ENCODE data around the gene HPSE.
"Not testable (repeated sequence)": the region's sequence is repeated elsewhere in the genome, so short reads cannot be mapped to it uniquely, and the experiment has no call there.

HPSE gene

DNA sequence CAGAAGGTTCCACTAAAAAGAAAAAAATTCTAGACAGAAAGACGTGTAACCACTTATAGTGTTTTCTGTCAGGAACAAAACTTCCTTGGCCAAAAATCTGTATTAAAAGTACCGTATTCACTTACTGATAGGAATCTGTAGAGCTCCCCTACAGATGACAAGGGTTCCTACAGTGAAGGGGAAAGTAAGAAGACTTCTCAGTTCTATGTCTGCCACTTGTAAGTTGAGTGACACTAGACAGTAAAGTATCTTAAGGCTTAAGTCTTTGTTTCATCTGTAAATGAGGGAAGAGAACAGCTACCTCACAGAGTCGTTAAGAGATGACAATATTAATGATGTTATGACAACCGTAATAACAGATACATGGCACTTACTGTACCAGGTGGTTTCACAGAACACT lies 53.3 kb downstream of the HPSE start:
- DNase-seq: no peak

- no peak for DNase-seq
Measured at GRCh38 chr4:83276299-83277040, 58.2 kb downstream of the HPSE start.

DNA sequence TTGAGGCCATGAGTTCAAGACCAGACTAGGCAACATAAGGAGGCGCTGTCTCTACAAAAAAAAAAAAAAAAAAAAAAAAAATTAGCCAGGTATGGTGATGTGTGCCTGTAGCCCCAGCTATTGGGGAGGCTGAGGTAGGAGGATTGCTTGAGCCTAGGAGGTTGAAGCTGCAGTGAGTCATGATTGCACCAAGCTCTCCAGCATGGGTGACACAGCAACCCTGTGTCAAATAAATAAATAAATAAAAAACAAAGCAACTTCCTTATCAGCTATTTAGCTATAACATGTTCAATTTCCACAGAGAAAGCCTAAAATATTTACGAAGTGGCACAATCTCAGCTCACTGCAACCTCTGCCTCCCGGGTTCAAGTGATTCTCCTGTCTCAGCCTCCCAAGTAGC lies 60.7 kb downstream of the HPSE start:
- not testable (repeated sequence) for DNase-seq

DNA sequence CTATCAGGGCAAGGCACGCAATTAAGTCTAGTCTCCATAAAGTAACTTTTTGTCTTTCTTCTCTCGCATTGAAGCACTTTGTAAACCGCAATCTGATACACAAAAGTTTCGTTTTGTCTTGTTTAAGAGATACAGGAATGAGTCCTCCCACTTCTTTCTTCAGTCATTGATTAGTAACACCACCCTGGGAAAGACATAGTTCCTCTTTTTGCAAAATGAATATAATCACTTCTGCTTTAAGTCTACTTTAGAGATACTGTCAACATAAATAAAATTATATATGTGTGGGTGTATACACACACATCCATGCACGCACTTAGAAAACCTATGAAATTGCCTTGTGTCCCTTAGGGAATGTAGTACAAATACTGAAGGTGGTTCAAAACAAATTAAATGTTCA lies 61.7 kb downstream of the HPSE start:
- DNase-seq: no peak

DNA sequence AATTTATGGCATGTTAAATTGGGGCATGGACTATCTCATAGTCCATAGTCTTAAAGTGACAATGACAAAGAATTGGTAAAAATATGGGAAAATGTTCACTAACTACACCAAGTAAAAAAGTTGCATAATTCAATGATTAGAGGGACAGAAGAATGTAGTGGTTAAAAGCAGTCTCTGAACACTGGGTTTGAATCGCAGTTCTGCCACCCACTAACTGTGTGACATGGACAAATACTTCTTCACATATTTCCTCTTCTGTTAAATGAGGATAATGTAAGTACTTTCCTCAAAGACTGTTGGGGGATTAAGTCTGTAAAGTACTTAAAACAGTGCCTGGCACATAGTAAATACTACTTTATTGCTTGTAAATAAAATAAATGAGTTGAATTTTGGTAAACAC lies 65.4 kb downstream of the HPSE start:
- no peak for DNase-seq

DNA sequence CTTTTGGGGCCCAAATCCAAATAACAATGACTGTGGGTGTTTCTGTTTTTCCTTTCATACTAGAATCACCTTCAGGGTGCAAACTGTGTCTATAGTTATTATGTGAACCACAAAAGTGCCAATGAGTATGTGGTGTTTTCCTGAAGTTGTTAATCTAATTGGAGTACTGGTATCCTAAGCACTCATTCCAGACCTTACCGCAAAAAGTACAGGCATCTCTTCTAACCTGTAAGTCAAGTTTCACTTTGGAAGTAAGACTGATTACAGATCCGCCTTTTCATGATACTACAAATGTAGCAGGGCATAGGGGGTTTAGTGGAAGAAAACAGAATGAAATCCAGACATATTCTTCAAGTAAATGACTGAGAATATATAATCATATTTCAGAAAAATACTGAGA lies 66.2 kb downstream of the HPSE start:
- no peak for DNase-seq

DNA sequence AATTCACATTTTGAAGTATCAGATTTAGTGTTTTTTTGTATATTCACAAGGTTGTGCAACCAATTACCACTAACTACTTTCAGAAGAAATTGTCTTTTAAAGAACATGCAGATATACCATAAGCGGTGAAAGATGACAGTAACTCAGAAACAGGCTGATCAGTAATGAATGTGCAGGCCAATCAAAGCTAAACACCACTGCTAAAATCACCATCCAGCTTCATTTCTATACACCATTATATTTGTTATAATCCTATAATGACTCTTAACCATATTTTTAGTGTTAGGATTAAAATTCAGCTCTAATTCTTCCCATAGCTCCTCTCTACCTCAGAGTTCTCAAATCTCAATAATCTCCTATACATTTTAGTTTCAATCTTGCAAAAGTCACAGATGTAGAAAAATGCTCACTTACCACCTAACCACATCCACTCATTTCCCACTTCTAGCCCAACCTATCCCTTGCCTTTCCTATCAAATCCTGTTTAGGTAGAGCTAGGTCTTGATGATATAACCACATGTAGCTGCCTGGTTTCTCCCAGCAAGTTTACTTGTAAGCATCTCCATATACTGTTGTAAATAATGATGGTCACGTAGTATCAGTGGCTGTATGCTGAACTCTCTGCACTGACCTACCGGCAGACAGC lies 66.7 kb downstream of the HPSE start:
- DNase-seq: no peak

GRCh38 chr4:83267121-83267829 lies 67.4 kb downstream of the HPSE start:
- DNase-seq: no peak

DNA sequence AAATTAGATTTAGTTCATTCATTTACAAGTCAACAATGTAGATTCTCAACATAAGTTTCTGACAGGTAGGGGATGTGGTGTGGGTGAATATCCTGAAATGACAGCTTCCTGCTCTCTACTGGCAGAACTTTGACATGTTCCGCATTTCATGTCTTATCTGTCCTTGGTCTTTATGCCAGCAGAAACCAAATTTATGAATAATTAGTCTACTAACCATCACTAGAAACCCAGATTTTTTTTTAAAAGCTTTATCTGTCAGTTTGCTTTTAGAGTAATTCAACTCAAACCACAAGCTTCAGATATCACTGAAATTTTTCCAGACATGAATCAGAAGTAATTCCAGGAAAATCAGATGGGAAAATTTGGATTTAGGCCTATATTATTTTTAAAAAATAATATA lies 68.0 kb downstream of the HPSE start:
- no peak for DNase-seq

- no peak for DNase-seq
Measured at GRCh38 chr4:83263106-83263505, 71.5 kb downstream of the HPSE start.

DNA sequence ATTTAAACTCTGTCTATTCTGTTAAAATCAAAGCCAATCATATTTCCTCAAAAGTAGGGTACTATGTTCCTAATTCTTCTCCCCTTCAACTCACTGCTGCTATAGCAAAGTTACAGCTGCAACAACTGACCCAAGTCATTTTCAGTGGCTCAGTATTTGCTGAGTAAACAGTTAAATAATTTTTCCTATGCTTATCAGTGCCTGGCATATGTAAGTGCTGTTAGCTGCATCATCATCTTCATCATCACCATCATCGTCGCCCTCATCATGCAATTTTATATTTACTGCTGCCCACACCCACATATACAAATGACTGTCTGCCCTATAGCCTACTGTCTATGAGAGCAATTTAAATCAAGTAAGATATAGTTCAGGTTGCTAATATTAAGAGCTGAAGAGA lies 72.0 kb downstream of the HPSE start:
- no peak for DNase-seq

DNA sequence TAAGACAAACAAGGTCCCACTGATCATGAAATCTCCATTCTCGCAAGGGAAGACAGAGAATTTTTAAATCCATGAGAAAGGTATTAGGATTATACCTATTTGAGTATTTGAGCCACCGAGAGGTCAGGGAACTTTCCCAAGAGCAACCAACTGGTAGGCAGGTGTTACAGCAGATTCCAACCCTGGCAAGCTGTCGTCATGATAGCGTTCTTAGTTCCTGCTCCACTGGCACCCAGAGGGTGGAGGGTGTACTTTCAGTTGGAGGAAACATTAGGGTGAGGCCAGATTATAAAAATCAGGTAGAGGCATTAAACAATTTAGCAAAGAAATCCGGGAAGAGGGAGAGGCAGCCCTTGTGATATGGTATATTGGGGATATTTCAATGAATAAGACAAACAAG lies 73.3 kb downstream of the HPSE start:
- no peak for DNase-seq

- no peak for DNase-seq
Measured at GRCh38 chr4:83259586-83259985, 75.1 kb downstream of the HPSE start.

DNA sequence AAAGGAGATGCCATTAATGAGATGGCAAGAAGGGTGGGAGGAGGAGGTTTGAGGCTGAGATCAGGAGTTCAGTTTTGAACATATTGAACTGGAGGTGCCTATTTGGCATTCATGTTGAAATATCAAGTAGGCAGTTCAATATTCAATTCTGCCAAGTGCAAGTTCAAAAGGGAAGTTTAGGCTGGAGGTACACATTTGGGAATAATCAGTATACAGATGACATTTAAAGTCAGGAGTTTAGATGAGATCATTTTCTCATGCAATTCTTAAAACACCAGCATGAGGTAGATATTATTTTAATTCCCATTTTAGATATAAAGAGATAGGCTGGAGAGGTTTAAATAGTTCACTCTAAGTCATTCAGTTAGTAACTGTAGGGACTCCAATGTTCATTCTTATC lies 76.2 kb downstream of the HPSE start:
- DNase-seq: no peak

DNA sequence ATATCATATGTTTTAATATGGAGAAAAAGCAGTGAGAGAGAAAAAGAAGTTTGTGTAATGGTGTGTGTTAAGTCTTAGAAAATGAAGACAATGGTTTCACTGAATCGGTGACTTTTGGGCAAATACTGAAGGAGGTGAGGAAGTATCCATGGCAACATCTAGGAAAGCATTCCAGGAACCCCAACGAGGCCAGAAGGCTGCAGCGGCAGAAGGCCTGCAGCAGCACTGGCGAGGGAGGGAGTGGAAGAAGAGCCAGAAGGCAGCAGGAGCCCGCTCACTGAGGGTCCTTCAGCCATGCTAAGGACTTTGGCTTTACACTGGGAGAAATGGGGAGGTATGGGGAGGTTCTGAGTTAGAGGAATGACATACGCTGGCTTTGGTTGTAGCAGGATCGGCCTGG lies 76.8 kb downstream of the HPSE start:
- DNase-seq: no peak

- no peak for DNase-seq
Measured at GRCh38 chr4:83255584-83255983, 79.1 kb downstream of the HPSE start.

GRCh38 chr4:83252782-83253405 lies 81.8 kb downstream of the HPSE start:
- DNase-seq: peak; percentile 76

GRCh38 chr4:83251447-83251830 lies 83.2 kb downstream of the HPSE start:
- no peak for DNase-seq

GRCh38 chr4:83250687-83251446 lies 83.8 kb downstream of the HPSE start:
- no peak for DNase-seq

DNA sequence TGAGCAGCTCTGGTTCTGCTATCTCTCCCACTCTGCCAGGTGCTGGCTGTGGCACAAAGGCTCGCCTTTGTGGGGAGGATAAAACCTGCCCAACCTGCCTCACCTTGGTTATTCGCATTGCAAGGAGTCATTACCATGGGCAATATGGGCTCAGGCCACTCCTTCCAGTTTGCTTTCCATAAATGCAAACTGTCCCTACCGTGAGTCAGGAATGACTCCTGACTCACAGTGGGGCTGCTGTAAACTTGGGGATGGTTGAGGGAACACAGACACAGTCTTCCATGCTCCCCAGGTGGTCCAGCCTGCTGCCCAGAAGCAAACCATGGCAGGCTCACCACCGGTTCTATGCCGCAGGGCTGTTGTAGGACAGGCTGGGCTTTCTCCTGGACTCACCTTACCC lies 86.2 kb downstream of the HPSE start:
- no peak for DNase-seq

- no peak for DNase-seq
Measured at GRCh38 chr4:83247415-83248357, 87.0 kb downstream of the HPSE start.
